GM19455 (cell line): ENCODE data around the gene ZSWIM3.
A peak's percentile ranks its signal among the peaks of the same experiment; 100 is the strongest.

Experiments used
- ATAC-seq: cut with Tn5 transposase; IDR thresholded peaks from one replicate; pipeline ENCODE4 v1.9.1; 2021; ENCODE audit not compliant: unreplicated experiment

The ZSWIM3 gene

GRCh38 chr20:45832619-45833018, 24.8 kb upstream of the ZSWIM3 start:
- no peak for ATAC-seq

GRCh38 chr20:45833030-45833882, 24.2 kb upstream of the ZSWIM3 start, which contains the start of gene SNX21:
TSS of gene SNX21 (plus strand) at chr20:45833799. CDS start at chr20:45833920, 121 bp downstream.
- peak; percentile 60 for ATAC-seq

- ATAC-seq = peak; percentile 61
Observed at GRCh38 chr20:45833883-45834796, 23.3 kb upstream of the ZSWIM3 start.

GRCh38 chr20:45834797-45835161, 22.6 kb upstream of the ZSWIM3 start:
- no peak for ATAC-seq

GRCh38 chr20:45835329-45835765, 22.1 kb upstream of the ZSWIM3 start:
- no peak for ATAC-seq

- no peak for ATAC-seq
Observed at GRCh38 chr20:45835825-45836224, 21.6 kb upstream of the ZSWIM3 start.

GRCh38 chr20:45836841-45837240, 20.6 kb upstream of the ZSWIM3 start:
- no peak for ATAC-seq

- no peak for ATAC-seq
Observed at GRCh38 chr20:45840700-45841198, 16.7 kb upstream of the ZSWIM3 start.

GRCh38 chr20:45841407-45842129, 15.8 kb upstream of the ZSWIM3 start:
- no peak for ATAC-seq

GRCh38 chr20:45842169-45842812, 15.1 kb upstream of the ZSWIM3 start:
- ATAC-seq = no peak

GRCh38 chr20:45843506-45843905, 13.9 kb upstream of the ZSWIM3 start:
- no peak for ATAC-seq

GRCh38 chr20:45845452-45845851, 12.0 kb upstream of the ZSWIM3 start:
- no peak for ATAC-seq

GRCh38 chr20:45848421-45848820, 9.0 kb upstream of the ZSWIM3 start:
- no peak for ATAC-seq

GRCh38 chr20:45848969-45849582, 8.3 kb upstream of the ZSWIM3 start:
- no peak for ATAC-seq

GRCh38 chr20:45850238-45850637, 7.2 kb upstream of the ZSWIM3 start:
- ATAC-seq = no peak

- ATAC-seq = no peak
Observed at GRCh38 chr20:45850926-45851325, 6.5 kb upstream of the ZSWIM3 start.

- no peak for ATAC-seq
Observed at GRCh38 chr20:45851501-45851900, 5.9 kb upstream of the ZSWIM3 start.

GRCh38 chr20:45852326-45852725, 5.1 kb upstream of the ZSWIM3 start:
- ATAC-seq = no peak

- no peak for ATAC-seq
Observed at GRCh38 chr20:45853484-45853883, 3.9 kb upstream of the ZSWIM3 start.

GRCh38 chr20:45857882-45858216, 435 bp downstream of the ZSWIM3 start:
- peak; percentile 31 for ATAC-seq
